Measurements from ENCODE around the gene HM13.
"Not testable (repeated sequence)": the region's sequence is repeated elsewhere in the genome, so short reads cannot be mapped to it uniquely, and the experiment has no call there.

The HM13 gene

GRCh38 chr20:31568041-31568731, 53.9 kb downstream of the HM13 start:
- no peak for DNase-seq

GRCh38 chr20:31568773-31569162, 54.5 kb downstream of the HM13 start:
- no peak for DNase-seq

GRCh38 chr20:31569163-31570020, 55.1 kb downstream of the HM13 start:
- peak; percentile 49 for DNase-seq

- DNase-seq = no peak
Measured at GRCh38 chr20:31570021-31570463, 55.8 kb downstream of the HM13 start.

- DNase-seq = peak; percentile 51
Measured at GRCh38 chr20:31570735-31571617, 56.7 kb downstream of the HM13 start.

GRCh38 chr20:31572042-31572700, 57.9 kb downstream of the HM13 start:
- no peak for DNase-seq

GRCh38 chr20:31572701-31573554, 58.7 kb downstream of the HM13 start:
- peak; percentile 99 for DNase-seq

GRCh38 chr20:31573555-31574321, 59.5 kb downstream of the HM13 start:
- DNase-seq = no peak

GRCh38 chr20:31574986-31575385, 60.7 kb downstream of the HM13 start:
- not testable (repeated sequence) for DNase-seq

GRCh38 chr20:31576751-31577150, 62.5 kb downstream of the HM13 start:
- no peak for DNase-seq

GRCh38 chr20:31577194-31577593, 63.0 kb downstream of the HM13 start:
- no peak for DNase-seq

GRCh38 chr20:31578448-31579138, 64.4 kb downstream of the HM13 start:
- no peak for DNase-seq

GRCh38 chr20:31579245-31579644, 65.0 kb downstream of the HM13 start:
- no peak for DNase-seq

GRCh38 chr20:31579941-31580651, 65.9 kb downstream of the HM13 start:
- DNase-seq = not testable (repeated sequence)

GRCh38 chr20:31580706-31581105, 66.5 kb downstream of the HM13 start:
- DNase-seq = no peak

GRCh38 chr20:31581391-31581790, 67.1 kb downstream of the HM13 start:
- no peak for DNase-seq

GRCh38 chr20:31587545-31588389, 73.5 kb downstream of the HM13 start:
- no peak for DNase-seq

- no peak for DNase-seq
Measured at GRCh38 chr20:31590717-31591225, 76.5 kb downstream of the HM13 start.

Measured in fibroblast of skin of abdomen (primary cell).